Mesodermal cell (in vitro differentiated cells): ENCODE measurements around the gene TP53BP1.

Experiments used
- H3K27ac ChIP-seq: 2 replicates; pipeline ENCODE4 v1.7.0; 2013; ENCODE audit warnings: mild to moderate bottlenecking, low read depth, low read length, moderate library complexity; ENCODE audit not compliant: severe bottlenecking
- H3K36me3 ChIP-seq: 2 replicates; pipeline ENCODE4 v1.7.1; 2013; ENCODE audit warnings: mild to moderate bottlenecking, low read length, moderate library complexity; ENCODE audit not compliant: control insufficient read depth, insufficient read depth
- H3K4me1 ChIP-seq: one replicate; pipeline ENCODE4 v1.7.1; 2013; ENCODE audit warnings: mild to moderate bottlenecking, low read length; ENCODE audit not compliant: insufficient read depth, control insufficient read depth, poor library complexity, severe bottlenecking
- H3K4me3 ChIP-seq: 2 replicates; pipeline ENCODE4 v1.7.0; 2013; ENCODE audit warnings: low read length, control low read depth, mild to moderate bottlenecking; ENCODE audit not compliant: insufficient read depth, poor library complexity, severe bottlenecking; ENCODE audit errors: extremely low read depth
- H3K9me3 ChIP-seq: 2 replicates; pipeline ENCODE4 v1.7.1; 2013; ENCODE audit warnings: mild to moderate bottlenecking, low read length, moderate library complexity; ENCODE audit not compliant: control insufficient read depth
- WGBS, 2 experiments: methylation state at CpG; one replicate each; pipeline ENCODE4 v1.1.5; 2013; ENCODE audit warnings: missing lambda C conversion rate in 2 of 2; ENCODE audit not compliant: insufficient coverage in 2 of 2; 5-methylcytosine and 5-hydroxymethylcytosine counted together

TP53BP1 gene

DNA sequence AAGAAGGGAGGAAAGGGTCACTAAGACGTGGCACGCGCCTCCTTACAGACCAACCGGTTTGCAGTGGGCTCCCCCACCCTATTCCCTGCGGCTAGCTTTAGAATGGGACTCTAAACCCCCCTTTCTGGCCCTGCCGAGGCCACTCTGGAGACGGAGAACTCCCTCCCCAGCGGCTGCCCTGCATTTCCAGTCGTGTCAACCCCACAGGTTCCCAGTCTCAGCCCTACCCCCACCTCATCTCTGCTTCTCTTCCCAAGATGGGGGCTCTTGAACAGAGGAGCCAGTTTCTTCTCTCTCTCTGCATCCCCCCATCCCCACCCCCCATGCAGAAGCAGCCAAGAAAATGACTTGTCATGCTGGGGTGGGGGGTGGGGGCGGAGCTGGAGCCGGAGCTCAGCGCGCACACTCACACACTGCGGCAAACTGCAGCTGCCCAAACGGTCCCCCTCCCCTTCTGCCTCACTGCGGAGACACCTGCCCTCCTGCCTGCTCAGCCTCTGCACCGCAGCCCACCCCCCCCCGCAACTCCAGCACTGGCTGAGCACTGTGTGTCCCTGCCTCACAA is 25.3 kb upstream of the TP53BP1 start:
- peak overlapping the region; percentile 62 for H3K4me3 ChIP-seq
- 0% methylated on average over 3 to 8 of the region's 18 CpGs for WGBS, 2 experiments
- H3K36me3 ChIP-seq = peaks cover 31% of the 10 kb centered on the region
- no peaks in the 10 kb centered on the region for H3K9me3 ChIP-seq
- peaks cover 25% of the 10 kb centered on the region for H3K4me1 ChIP-seq
- H3K27ac ChIP-seq = peak overlapping the region; percentile 69

- no peaks in the 10 kb centered on the region for H3K9me3 ChIP-seq
- H3K4me3 ChIP-seq = peak within 1 kb of the TSS; percentile 62
- H3K4me1 ChIP-seq = peaks cover 25% of the 10 kb centered on the region
- peak within 1 kb of the TSS; percentile 89 for H3K27ac ChIP-seq
- peaks cover 24% of the 10 kb centered on the region for H3K36me3 ChIP-seq
- WGBS, 2 experiments = 0% methylated on average over 2 to 3 of the region's 15 CpGs
These were observed 24.6 kb upstream of the TP53BP1 start, which contains the start of gene MAP1A for GRCh38 chr15:43517354-43518196. Gene MAP1A, plus strand, starts transcription at chr15:43517608. Its CDS starts 3,866 bp downstream, at chr15:43521474.

GRCh38 chr15:43516801-43517353 is 23.9 kb upstream of the TP53BP1 start:
- H3K4me1 ChIP-seq = peaks cover 25% of the 10 kb centered on the region
- peak overlapping the region; percentile 89 for H3K27ac ChIP-seq

GRCh38 chr15:43516185-43516584 is 23.2 kb upstream of the TP53BP1 start:
- Histone ChIP-seq H3K27ac (peak overlapping the region; percentile 89), H3K36me3 (peaks cover 10% of the 10 kb centered on the region), H3K9me3 (no peaks in the 10 kb centered on the region), H3K4me3 (peak overlapping the region; percentile 62), H3K4me1 (peaks cover 25% of the 10 kb centered on the region)
- 48 to 90% methylated on average over 2 to 3 of the region's 5 CpGs for WGBS, 2 experiments

More at GRCh38 chr15:43516801-43517353, 23.9 kb upstream of the TP53BP1 start:
- Histone ChIP-seq H3K36me3 (peaks cover 17% of the 10 kb centered on the region), H3K9me3 (no peaks in the 10 kb centered on the region), H3K4me3 (peak overlapping the region; percentile 62)
- 23 to 43% methylated on average over 1 to 2 of the region's 4 CpGs for WGBS, 2 experiments

- no peaks in the 10 kb centered on the region for H3K9me3 ChIP-seq
- WGBS, 2 experiments = 0% methylated on average over 1 of the region's 2 CpGs; no CpG with 5 or more reads in 1 of the 2 experiments
- no peak overlapping the region for H3K4me3 ChIP-seq
- no peak overlapping the region for H3K27ac ChIP-seq
- peaks cover 6% of the 10 kb centered on the region for H3K36me3 ChIP-seq
- peaks cover 25% of the 10 kb centered on the region for H3K4me1 ChIP-seq
These were observed 22.8 kb upstream of the TP53BP1 start for GRCh38 chr15:43515741-43516140.

DNA sequence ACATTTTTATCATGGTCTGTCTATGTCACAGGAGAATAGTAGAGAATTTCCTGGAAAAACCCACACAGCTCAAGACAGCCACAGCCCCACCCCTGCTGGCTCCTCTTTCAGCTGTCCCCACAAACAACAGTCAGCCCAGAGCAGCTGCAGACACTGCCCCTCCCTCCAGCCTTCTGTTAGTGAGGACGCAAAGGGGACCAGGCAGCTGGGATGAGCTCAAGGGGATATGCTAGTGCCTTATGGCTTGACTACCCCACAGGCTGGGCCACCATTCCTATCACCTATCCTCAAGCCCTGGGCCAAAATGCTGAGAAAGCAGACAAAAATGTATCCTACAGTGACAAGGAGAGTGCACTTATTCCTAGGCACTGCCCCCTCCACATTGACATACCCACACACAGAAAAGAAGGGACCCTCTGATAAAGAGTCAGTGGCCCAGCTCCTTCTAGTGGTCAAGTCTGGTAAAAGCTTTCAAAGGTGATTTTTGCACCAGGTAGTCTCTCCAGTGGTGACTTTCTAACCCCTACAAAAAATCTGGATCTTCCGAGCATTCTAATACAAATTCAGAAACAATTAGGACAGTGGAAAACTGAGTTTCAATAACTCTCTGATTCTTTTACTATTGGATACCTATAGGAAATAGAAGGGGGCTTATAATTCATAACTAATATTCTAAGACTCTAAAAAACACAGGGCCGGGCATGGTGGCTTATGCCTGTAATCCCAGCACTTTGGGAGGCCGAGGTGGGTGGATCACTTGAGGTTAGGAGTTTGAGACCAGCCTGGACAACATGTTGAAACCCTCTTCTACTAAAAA is 21.5 kb upstream of the TP53BP1 start:
- H3K4me1 ChIP-seq = peaks cover 25% of the 10 kb centered on the region
- H3K27ac ChIP-seq = no peak overlapping the region
- WGBS, 2 experiments = no CpG with 5 or more reads among the region's 4 CpGs
- H3K36me3 ChIP-seq = no peaks in the 10 kb centered on the region
- no peak overlapping the region for H3K4me3 ChIP-seq
- H3K9me3 ChIP-seq = no peaks in the 10 kb centered on the region

DNA sequence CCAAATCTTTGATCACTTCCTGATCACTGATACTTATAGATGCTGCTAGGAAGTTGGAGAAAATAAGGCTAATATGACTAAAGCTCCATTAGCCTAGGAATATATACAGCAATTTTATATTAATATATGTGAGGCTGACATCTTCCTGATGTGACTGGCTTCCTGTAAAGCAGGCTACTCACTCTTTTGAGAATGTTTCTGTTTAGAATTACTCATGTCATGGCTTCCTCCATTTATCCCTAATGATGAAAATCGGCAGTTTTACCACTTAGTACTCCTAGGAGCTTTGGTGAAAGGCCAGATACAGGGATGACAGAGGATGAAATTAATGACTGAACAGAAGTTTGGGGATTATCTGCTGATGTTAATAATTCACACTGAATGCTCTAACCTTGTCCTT is 20.6 kb upstream of the TP53BP1 start:
- no peaks in the 10 kb centered on the region for H3K36me3 ChIP-seq
- peaks cover 18% of the 10 kb centered on the region for H3K4me1 ChIP-seq
- WGBS, 2 experiments = no CpG with 5 or more reads among the region's 1 CpG
- H3K4me3 ChIP-seq = no peak overlapping the region
- no peak overlapping the region for H3K27ac ChIP-seq
- H3K9me3 ChIP-seq = no peaks in the 10 kb centered on the region

GRCh38 chr15:43511012-43511885 is 18.3 kb upstream of the TP53BP1 start:
- H3K9me3 ChIP-seq = no peaks in the 10 kb centered on the region
- peaks cover 6% of the 10 kb centered on the region for H3K4me1 ChIP-seq
- peak overlapping the region; percentile 7 for H3K27ac ChIP-seq
- no peaks in the 10 kb centered on the region for H3K36me3 ChIP-seq
- peak overlapping the region; percentile 54 for H3K4me3 ChIP-seq
- 8 to 11% methylated on average over 35 to 36 of the region's 39 CpGs for WGBS, 2 experiments

GRCh38 chr15:43510200-43511011 is 17.4 kb upstream of the TP53BP1 start:
- Histone ChIP-seq H3K27ac (peak overlapping the region; percentile 97), H3K4me1 (peaks cover 3% of the 10 kb centered on the region), H3K9me3 (no peaks in the 10 kb centered on the region), H3K4me3 (peak overlapping the region; percentile 54), H3K36me3 (no peaks in the 10 kb centered on the region)
- 0 to 1% methylated on average over 22 to 25 of the region's 41 CpGs for WGBS, 2 experiments
